HK-2 (cell line): ENCODE results near the gene PLOD1.
A peak's percentile ranks its signal among the peaks of the same experiment; 100 is the strongest.

Source experiments
- DNase-seq: peaks from one replicate; pipeline ENCODE4 v3.0.0-alpha.2; 2018; ENCODE audit not compliant: unreplicated experiment

PLOD1 gene

DNA sequence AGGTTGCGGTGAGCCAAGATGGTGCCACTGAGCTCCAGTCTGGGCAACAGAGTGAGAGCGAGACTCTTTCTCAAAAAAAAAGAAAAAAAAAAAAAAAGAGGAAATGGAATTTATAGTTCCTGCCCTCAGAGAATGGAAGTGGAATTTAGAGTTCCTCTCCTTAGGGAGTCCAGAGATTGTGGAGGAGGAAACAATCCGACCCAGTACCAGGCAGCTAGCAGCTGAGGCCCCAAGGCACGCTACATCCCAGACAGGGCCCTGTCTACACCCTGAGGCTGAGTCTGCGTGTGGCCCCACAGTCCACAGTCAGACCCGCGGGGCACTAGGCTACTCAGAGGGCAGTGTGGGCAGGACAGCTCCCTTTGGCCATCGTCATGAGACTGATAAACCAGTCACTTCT, 43.8 kb downstream of the PLOD1 start:
- DNase-seq: no peak

DNA sequence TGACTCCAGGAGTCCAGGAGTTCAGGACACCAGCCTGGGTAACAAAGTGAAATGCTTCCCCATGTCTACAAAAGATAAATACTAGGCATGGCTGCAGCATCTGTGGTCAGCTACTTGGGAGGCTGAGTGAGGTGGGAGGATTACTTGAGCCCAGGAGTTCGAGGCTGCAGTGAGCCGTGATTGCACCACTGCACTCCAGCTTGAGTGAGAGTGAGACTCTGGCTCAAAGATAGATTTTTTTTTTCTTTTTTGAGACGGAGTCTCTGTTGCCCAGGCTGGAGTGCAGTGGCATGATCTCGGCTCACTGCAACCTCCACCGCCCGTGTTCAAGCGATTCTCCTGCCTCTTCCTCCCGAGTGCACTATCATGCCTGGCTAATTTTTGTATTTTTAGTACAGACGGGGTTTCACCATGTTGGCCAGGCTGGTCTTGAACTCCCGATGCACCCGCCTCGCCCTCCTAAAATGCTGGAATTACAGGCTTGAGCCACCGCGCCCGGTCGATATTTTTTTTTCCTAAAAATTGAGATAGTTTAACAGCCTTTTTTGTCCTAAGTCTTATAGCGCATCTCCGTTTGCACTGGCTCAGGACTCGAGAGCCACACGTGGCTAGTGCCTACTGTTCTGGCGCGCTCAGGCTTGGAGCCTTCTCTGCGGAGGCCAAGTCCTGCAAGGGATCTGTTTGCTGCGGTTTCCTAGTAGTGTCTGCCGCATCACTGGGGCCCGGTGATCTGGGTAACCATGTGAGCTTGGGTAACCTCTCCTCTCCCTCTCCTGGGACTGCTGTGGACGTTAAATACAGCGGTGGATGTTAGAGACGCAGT, 44.7 kb downstream of the PLOD1 start:
- DNase-seq: no peak

DNA sequence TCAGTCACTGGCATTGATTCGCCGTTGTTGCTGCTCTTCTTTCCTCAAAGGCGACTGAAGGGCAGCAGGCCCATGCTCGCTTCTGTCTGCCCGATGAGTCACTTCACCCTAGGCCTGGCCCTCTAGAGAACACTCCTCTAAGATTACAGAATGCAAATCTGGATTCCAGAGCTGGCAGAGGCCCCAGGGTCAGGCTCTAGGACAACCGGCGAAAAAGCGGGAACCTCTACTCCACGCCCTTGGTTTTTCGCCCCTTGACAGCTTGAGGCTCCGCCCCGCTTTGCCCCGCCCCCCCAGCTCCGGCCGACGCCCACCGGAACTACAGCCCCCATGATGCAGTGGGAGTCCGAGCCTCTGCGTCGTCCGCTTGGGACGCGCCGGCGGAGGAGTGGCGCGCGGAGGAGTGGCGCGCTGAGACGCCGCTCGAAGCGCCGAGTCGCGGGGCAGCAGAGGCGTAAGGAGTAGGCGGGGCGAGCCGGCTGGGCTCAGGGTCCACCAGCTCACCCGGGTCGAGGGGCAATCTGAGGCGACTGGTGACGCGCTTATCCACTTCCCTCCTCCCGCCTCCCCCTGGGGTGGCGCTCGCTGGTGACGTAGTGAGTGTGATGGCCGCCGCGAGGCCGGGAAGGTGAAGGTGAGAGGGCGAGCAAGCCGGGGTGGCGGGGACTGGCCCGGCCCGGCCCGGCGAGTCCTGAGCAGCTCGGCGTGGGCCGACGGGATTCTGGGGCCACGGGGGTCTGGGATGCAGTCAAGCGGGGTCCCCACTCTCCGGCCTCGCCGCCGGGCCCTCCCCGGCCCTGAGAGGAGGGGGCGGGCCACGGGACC, 45.5 kb downstream of the PLOD1 start, which contains the start of gene MFN2:
Gene MFN2, plus strand, starts transcription at position 594 of the 825 bp plus-strand sequence. CDS start 8,725 bp downstream, outside the sequence.
- DNase-seq: peak; percentile 96

DNA sequence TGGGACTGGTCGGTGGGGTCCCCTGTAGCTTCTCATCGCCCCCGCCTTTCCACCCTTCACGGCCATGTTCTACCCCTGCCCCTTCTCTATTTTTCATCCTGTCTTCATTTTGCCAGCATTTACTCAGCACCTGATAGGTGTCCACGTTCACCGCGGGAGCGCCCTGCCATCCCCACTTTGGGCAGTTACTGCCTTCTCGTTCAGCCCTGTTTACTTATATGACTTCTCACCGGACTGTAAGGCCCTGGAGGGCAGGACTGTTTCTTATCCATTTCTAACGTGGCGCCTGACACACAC, 46.1 kb downstream of the PLOD1 start:
- no peak for DNase-seq

DNA sequence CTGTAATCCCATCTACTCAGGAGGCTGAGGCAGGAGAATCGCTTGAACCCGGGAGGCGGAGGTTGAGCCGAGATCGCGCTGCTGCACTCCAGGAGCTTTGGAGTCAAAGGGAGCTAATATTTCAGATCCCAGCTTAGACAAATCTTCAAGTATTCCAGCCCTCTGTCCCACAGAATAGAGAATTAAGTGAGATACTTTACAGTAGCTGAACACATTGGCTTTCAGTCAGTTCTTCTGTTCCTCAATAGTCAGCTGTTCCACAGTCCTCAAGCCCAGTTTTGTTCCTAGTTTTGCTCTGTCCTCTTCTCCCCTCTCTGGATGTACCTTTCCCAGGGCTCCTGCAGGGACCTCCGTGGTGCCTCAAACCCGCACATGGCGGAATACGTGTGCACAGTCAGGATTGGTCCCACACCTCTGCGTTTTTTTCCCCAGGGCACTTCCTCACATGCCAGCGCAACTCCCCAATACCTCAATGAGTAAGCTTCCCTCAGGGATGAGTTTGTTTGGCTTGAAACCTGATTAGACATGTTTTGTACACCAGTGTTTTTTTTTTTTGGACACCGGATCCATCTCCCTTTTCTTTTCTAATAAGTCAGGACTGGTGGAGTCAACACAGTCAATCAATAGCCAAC, 47.0 kb downstream of the PLOD1 start:
- DNase-seq: no peak

DNA sequence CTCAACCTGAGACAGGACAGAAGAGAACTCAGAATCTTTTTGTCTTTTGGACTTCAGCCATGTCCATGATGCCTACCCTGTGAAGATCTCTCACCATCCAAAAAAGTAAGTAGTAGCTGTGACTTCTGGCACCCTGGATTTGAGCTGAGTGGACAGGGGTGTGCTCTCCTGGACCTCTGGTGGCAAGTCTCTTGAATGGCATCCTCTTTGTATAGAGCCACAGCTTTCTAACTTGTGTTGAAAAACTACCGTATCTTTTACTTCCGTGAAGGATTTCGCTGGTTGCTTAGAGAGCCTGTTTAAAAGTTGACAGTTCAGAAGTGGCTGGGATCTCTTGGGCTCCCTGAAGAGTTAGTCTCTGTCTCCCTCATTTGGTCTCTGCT, 47.5 kb downstream of the PLOD1 start:
- DNase-seq: no peak

DNA sequence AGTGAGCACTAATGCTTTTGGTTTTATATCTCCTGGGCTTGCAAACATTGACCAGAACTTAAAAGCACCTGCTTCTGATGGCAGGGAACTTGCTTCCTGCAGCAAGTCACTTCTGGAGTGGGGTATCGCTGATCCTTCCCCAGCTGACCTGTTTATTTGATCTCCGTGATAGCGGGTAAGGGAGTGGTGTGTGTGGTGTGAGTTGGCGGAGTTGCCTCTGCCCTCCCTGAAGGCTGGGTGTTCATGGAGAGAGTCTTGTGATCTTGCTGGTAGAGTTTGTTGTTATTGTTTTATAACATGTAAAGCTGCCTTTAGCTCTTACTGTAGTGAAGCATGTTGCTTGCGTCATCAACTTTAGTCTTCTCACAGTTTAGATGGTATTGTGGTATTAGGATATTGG, 49.6 kb downstream of the PLOD1 start:
- no peak for DNase-seq

DNA sequence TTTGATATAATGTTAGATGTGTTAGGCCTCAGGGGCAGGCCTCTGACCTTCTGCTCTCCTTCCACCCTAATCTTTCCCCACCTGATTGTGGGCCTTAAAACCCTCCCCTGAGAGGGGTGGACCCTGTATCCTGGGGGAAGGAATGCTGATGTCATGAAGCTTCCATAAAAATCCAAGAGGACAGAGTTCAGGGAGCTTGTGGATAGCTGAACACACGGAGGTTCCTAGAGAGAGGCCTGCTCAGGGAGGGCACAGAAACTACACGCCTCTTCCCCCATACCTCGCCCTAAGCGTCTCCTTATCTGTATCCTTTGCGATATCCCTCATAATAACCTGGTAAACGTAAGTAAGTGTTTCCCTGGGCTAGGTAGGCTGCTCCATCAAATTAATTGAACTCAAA, 50.1 kb downstream of the PLOD1 start:
- no peak for DNase-seq

DNA sequence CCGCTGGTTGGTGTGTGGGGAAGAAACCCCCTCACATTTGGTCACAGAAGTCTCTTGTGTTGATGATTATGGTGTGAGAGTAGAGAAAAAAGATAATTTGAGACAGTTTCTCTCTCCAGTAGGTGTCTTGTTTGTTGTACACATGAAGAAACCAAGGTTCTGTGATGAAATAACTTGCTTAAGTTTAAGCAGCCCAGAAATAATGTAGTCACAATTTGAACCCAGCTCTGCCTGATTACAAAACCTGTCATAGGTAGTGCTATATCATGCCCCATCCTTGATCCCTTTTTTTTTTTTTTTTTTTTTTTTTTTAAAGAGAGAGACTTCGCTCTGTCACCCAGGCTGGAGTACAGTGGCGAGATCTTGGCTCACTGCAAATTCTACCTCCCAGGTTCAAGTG, 50.7 kb downstream of the PLOD1 start:
- no peak for DNase-seq

DNA sequence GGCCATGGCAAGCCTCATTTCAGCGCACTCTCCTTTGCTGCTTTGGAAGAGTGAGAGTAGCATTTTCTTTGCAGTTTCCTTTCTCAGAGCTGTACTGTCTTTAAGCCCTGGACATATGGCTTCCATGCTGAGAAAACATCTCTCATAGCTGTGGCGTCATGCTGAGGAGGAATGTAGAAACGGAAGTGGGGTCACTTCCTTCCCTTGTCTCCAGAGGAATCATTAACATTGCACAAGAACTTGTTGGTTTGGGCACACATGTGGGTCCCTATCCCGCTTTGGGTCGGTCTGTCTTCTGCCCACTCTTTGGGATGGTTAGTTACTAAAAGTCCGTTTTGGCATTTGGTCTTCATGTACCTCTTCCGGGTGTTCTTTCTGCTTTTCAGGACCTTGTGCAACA, 51.3 kb downstream of the PLOD1 start:
- no peak for DNase-seq

DNA sequence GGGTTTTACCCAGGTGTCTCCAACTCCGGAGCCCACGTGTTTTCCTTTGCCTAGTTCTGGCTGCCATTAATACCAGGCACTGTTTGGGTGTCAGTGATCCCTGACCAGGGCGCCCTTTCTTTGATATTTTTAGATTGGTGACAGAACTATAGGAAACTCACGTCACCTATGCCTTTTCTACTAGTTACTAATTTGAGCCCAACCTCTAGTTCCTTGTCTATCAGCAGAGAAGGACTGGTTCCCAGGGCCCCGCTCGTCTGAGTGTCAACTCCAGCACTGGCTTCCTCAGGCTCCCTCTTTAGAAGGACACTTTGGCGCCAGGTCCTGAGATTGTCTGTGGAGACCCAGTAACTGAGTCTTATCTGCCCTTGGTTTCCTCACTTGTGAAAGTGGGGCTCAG, 55.2 kb downstream of the PLOD1 start:
- DNase-seq: no peak

DNA sequence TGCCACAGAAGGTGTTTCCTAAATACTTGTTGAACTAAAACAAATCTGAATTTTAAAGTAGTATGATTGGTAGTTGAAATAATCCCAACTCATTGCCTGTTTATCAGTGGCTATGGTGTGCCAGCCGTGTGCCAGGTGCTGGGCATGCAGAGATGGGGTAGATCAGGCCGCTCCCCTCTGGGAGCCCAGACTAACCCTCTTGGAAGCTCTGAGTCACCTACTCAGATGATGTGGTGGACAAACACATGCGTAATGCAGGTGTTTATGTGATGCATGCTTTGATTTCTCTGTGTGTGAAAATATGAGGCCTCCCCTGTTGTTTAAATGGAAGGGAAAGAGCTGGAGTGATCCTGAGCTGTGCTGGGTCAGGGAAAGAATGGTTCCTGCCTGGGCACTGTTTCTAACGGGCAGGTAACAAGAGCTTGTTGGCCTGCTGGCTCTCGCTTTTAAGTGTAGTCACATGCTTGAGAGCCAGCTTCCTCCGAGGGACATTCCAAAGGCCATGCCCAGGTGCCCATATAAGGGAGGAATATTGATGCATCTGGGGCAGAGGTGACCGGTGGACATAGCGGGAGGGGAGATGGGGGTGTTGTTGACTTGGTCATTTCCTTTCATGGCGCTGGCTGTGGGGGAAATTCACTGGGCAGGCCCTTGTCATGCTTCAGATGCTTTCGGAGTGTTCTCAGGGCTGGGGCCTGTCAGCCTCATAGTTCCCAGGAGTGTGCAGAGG, 56.0 kb downstream of the PLOD1 start:
- peak; percentile 88 for DNase-seq

DNA sequence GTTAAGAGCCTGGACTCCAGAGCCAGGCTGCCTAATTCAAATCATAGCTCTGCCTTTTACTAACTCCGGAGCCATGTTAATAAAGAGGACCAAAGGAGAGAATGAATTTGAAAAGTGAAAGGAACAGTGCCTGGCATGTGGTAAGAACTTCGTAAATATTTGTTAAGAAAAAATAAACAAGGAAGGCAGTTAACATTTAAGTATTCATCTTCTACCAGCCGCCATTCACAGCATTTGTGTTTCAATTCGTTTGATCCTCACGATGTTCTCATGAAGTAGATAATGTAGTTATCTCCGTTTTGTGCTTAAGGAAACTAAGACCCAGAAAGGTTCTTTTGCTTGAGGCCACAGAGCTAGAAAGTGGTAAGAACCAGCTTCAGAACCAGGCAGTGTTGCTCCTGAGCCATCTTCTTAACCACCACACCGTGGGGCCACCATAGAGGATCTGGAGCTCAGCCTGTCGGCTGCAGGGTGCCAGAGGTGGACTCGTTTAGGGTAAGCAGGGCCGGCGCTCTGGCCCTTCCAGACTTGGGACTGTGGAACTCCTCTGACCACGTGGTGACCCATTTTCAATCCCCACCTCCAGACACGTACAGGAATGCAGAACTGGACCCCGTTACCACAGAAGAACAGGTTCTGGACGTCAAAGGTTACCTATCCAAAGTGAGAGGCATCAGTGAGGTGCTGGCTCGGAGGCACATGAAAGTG, 57.6 kb downstream of the PLOD1 start:
- no peak for DNase-seq

DNA sequence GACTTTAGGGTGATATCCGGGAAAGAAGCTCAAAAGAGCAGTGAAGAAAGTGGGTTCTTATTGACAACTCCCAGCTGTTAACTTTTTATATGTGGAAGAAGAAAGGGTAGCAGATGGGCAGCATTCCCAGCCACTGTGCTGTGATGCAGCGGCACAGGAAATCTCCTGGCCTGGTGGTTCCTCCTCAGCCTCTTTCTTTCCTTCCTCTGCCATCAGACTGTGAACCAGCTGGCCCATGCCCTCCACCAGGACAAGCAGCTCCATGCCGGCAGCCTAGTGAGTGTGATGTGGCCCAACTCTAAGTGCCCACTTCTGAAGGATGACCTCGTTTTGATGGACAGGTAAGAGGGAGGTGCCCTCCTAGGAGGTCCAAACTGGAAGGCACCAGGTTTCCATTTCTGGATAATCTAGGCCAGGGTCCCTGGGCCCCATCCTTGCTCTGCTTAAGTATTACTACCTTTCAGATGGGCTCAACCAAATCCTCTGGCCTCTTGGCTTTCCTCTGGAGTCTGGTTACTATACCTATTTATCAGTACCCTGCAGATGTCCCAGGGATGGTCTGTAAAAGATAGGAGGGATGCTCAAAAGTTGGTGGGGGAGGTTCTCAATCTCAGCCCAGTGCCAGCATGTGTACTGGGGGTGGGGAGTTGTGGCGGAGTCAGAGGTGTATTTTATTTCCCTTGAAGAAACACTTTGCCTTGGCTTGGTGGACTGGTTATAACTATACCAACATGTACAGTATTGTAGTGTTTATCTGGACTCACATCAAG, 62.7 kb downstream of the PLOD1 start:
- no peak for DNase-seq

DNA sequence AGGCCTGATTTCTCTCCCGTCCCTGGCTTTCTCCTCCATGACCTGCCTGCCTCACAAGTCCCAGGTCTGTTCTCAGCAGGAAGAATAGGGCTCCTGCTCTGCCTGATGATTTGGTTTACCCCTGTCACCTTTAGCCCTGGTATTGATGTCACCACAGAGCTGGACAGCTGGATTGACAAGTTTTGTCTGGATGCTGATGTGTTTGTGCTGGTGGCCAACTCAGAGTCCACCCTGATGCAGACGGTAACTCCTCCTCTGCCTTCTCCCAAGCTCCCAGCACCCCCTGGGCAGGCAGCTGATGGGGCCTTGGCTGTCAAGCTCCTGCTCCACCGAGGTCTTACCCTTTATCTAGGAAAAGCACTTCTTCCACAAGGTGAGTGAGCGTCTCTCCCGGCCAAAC, 64.1 kb downstream of the PLOD1 start:
- no peak for DNase-seq

DNA sequence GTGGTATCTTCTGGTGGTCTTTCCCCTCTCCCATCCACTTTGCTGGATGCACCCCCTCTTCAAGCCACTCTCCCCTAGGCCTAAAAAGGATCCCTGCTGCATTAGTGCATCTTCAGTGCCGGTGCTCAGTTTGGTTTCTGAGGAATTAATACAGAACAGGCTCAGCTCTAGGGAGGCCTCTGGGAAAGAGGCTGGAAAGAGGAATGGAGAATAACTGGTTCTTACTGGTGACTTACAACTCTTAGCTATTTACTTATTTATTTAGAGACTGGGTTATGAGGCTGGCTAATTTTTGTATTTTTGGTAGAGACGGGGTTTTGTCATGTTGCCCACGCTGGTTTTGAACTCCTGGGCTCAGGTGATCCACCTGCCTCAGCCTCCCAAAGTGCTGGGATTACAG, 64.7 kb downstream of the PLOD1 start:
- no peak for DNase-seq

DNA sequence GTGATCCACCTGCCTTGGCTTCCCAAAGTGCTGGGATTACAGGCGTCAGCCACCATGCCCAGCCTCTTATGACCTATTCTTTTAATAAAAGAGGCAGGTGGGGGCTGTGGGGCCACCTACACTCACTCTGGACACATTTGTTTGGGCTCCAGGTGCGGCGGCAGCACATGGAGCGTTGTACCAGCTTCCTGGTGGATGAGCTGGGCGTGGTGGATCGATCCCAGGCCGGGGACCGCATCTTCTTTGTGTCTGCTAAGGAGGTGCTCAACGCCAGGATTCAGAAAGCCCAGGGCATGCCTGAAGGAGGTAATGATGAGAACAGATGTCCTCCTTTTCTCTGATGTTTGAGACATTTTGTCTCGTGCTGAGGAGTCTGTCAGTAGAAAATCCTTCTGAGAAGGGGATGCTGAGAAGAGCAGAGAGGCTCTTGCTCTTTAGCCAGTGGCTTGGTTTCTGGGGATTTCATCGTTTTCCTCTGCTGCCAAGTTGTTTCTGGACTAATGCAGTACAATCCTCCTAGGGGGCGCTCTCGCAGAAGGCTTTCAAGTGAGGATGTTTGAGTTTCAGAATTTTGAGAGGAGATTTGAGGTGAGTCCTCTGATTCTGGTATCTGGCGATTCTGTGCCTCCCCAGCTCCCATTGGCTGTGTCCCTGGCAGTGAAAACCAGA, 66.9 kb downstream of the PLOD1 start:
- DNase-seq: no peak

DNA sequence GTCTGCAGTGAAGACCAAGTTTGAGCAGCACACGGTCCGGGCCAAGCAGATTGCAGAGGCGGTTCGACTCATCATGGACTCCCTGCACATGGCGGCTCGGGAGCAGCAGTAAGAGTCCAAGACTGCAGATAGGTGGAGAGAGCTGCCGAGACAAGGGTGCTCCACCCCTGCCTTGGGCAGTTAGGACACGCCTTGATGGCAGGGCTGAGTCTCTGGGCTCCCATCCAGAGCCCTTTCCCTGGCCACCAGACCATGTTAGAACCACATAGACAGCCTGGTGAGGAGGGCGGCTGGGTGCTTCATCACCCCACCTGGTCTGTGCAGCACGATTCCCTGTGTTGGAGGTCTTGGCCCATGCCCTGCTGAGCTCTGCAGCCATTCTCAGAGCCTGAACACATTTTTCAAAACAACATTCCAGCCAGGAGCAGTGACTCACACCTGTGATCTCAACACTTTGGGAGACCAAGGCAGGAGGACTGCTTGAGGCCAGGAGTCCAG, 67.5 kb downstream of the PLOD1 start:
- peak; percentile 48 for DNase-seq

DNA sequence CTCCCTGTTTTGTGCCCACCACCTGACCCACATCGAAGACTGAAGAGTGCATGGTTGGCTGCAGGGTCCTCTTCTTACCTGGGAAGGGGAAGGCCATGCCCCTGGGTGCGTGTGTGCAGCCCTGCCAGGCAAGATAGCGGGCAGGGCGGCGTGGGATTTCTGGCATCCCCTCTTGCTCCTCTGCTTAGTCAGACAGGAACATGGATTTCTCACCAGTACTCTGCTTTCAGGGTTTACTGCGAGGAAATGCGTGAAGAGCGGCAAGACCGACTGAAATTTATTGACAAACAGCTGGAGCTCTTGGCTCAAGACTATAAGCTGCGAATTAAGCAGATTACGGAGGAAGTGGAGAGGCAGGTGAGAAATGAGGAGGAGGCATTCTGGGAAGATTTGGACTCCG, 69.2 kb downstream of the PLOD1 start:
- DNase-seq: no peak
